Measurements from ENCODE around the gene MPO.

The MPO gene

GRCh38 chr17:58247511-58248363, 33.0 kb downstream of the MPO start:
- TF ChIP-seq CTCF (conservative IDR thresholded peaks at IDR 0.05; ENCODE audit: low read depth, low read length) = no peak
- no peak for DNase-seq (ENCODE audit: low read depth)

GRCh38 chr17:58246781-58247180, 34.0 kb downstream of the MPO start:
- TF ChIP-seq CTCF (conservative IDR thresholded peaks at IDR 0.05; ENCODE audit: low read depth, low read length) = no peak
- DNase-seq (ENCODE audit: low read depth) = no peak
- H3K4me3 ChIP-seq (ENCODE audit: low read depth, low read length) = no peak overlapping the region

More at GRCh38 chr17:58247511-58248363, 33.0 kb downstream of the MPO start:
- no peak overlapping the region for H3K4me3 ChIP-seq (ENCODE audit: low read depth, low read length)

- no peak for DNase-seq (ENCODE audit: low read depth)
- H3K4me3 ChIP-seq (ENCODE audit: low read depth, low read length) = no peak overlapping the region
- no peak for TF ChIP-seq CTCF (conservative IDR thresholded peaks at IDR 0.05; ENCODE audit: low read depth, low read length)
These were observed 34.5 kb downstream of the MPO start for GRCh38 chr17:58246104-58246740.

- no peak overlapping the region for H3K4me3 ChIP-seq (ENCODE audit: low read depth, low read length)
- no peak for DNase-seq (ENCODE audit: low read depth)
- no peak for TF ChIP-seq CTCF (conservative IDR thresholded peaks at IDR 0.05; ENCODE audit: low read depth, low read length)
These were observed 35.2 kb downstream of the MPO start for GRCh38 chr17:58245428-58246103.

GRCh38 chr17:58244963-58245362, 35.8 kb downstream of the MPO start:
- DNase-seq (ENCODE audit: low read depth) = no peak
- H3K4me3 ChIP-seq (ENCODE audit: low read depth, low read length) = no peak overlapping the region
- no peak for TF ChIP-seq CTCF (conservative IDR thresholded peaks at IDR 0.05; ENCODE audit: low read depth, low read length)

- TF ChIP-seq CTCF (conservative IDR thresholded peaks at IDR 0.05; ENCODE audit: low read depth, low read length) = no peak
- H3K4me3 ChIP-seq (ENCODE audit: low read depth, low read length) = no peak overlapping the region
- DNase-seq (ENCODE audit: low read depth) = no peak
These were observed 38.5 kb downstream of the MPO start for GRCh38 chr17:58242171-58242784.
